Motor neuron (in vitro differentiated cells): ENCODE results near the gene PLCB1. TPM values are rescaled to one million over a fixed set of nuclear protein-coding genes. Genes with fewer than 3 reads are reported as not detected.

Experiments used
- ATAC-seq, 8 experiments: fragments of 200-7000 bp; cut with Tn5 transposase; replicated peaks in 6 of 8; 2 replicates each; pipeline ENCODE4 v1.8.0; 2021; ENCODE audit warnings: mild to moderate bottlenecking in 8 of 8, moderate library complexity in 8 of 8
- H3K27ac ChIP-seq, 2 donors: fragments of 250-450 bp; sonication (Bioruptor Pico); 2 replicates each; pipeline ENCODE4 v1.9.0; 2021; ENCODE audit warnings: antibody characterized with exemption in 2 of 2, mild to moderate bottlenecking in 2 of 2, moderate library complexity in 1 of 2
- H3K4me1 ChIP-seq, 2 donors: fragments of 250-450 bp; sonication (Bioruptor Pico); replicated peaks in 1 of 2; 2 replicates each; pipeline ENCODE4 v1.6.1; 2021; ENCODE audit warnings: antibody characterized with exemption in 2 of 2, mild to moderate bottlenecking in 2 of 2, moderate library complexity in 1 of 2
- H3K4me3 ChIP-seq, 5 donors: fragments of 250-450 bp; sonication (Bioruptor Pico); 2 replicates each; pipeline ENCODE4 v1.9.0; 2021; ENCODE audit warnings: antibody characterized with exemption in 5 of 5, mild to moderate bottlenecking in 5 of 5, moderate library complexity in 4 of 5
- WGBS, 10 experiments: fragments of 450-650 bp; shearing (Covaris generic); methylation state at CpG; one replicate each; pipeline ENCODE4 v1.0.0; 2022; 5-methylcytosine and 5-hydroxymethylcytosine counted together
- in situ Hi-C, 9 experiments: fragments of 400-800 bp; cut with MboI; loops; one replicate each; pipeline ENCODE4 v1.15.0; 2021; ENCODE audit warnings: low sequenced_read_pairs in 9 of 9, low pct_unique_long_range_greater_than_20kb in 2 of 9; ENCODE audit not compliant: unreplicated experiment in 9 of 9
- total RNA-seq, 8 experiments: library from RNA; unstranded; fragments of 300-600 nt; gene quantifications; 2 replicates each; pipeline versions ENCODE4 v1.2.3 to v1.2.4, GENCODE V29; 2022

The PLCB1 gene
- total RNA-seq, 8 experiments from 2014 or later: 7.7 to 65.5 (median 36.2) TPM

GRCh38 chr20:8227293-8227692 is 95.2 kb downstream of the PLCB1 start:
- no peak overlapping the region for H3K27ac ChIP-seq
- H3K4me1 ChIP-seq: peaks cover 2 to 7% of the 10 kb centered on the region in 2 donors
- in situ Hi-C loops: no loop called here
- no peak for ATAC-seq
- WGBS, 10 experiments: 50 to 100% (median 88%) methylated on average over 1 to 3 of the region's 3 CpGs; no CpG with 5 or more reads in 2 of the 10 experiments
- no peak overlapping the region for H3K4me3 ChIP-seq

GRCh38 chr20:8228315-8228714 is 96.2 kb downstream of the PLCB1 start:
- Histone ChIP-seq H3K4me3 (no peak overlapping the region), H3K4me1 (peaks cover 2 to 7% of the 10 kb centered on the region in 2 donors), H3K27ac (no peak overlapping the region)
- in situ Hi-C loops: no loop called here
- 78 to 100% (median 84%) methylated on average over 1 to 3 of the region's 3 CpGs; no CpG with 5 or more reads in 3 of the 10 experiments for WGBS, 10 experiments
- ATAC-seq: no peak

GRCh38 chr20:8229090-8229489 is 97.0 kb downstream of the PLCB1 start:
- in situ Hi-C loops: no loop called here
- WGBS, 10 experiments: 63 to 100% (median 96%) methylated on average over 1 of the region's 1 CpG; no CpG with 5 or more reads in 2 of the 10 experiments
- ATAC-seq: no peak
- peaks cover 2 to 7% of the 10 kb centered on the region in 2 donors for H3K4me1 ChIP-seq
- H3K27ac ChIP-seq: no peak overlapping the region
- no peak overlapping the region for H3K4me3 ChIP-seq

GRCh38 chr20:8231038-8231437 is 99.0 kb downstream of the PLCB1 start:
- in situ Hi-C loops: no loop called here
- Histone ChIP-seq H3K4me1 (peaks cover 2 to 7% of the 10 kb centered on the region in 2 donors), H3K27ac (no peak overlapping the region), H3K4me3 (no peak overlapping the region)
- peak in 1 of 8 experiments; percentile 31 for ATAC-seq

- H3K4me3 ChIP-seq: no peak overlapping the region
- no peak for ATAC-seq
- no peak overlapping the region for H3K27ac ChIP-seq
- in situ Hi-C loops: no loop called here
- H3K4me1 ChIP-seq: peaks cover 2 to 7% of the 10 kb centered on the region in 2 donors
- WGBS, 10 experiments: 20 to 100% (median 65%) methylated on average over 1 to 3 of the region's 3 CpGs; no CpG with 5 or more reads in 4 of the 10 experiments
These were observed 100.3 kb downstream of the PLCB1 start for GRCh38 chr20:8232332-8232731.

- no peak for ATAC-seq
- Histone ChIP-seq H3K27ac (no peak overlapping the region), H3K4me3 (no peak overlapping the region), H3K4me1 (peaks cover 0 to 7% of the 10 kb centered on the region in 2 donors)
- WGBS, 10 experiments: 15 to 100% (median 76%) methylated on average over 1 to 2 of the region's 2 CpGs
- in situ Hi-C loops: no loop called here
These were observed 102.5 kb downstream of the PLCB1 start for GRCh38 chr20:8234580-8234979.

- no peak overlapping the region for H3K27ac ChIP-seq
- 33 to 100% (median 71%) methylated on average over 1 to 2 of the region's 2 CpGs; no CpG with 5 or more reads in 2 of the 10 experiments for WGBS, 10 experiments
- no peaks in the 10 kb centered on the region for H3K4me1 ChIP-seq
- in situ Hi-C loops: no loop called here
- no peak overlapping the region for H3K4me3 ChIP-seq
- no peak for ATAC-seq
These were observed 110.0 kb downstream of the PLCB1 start for GRCh38 chr20:8242066-8242465.

- H3K27ac ChIP-seq: no peak overlapping the region
- in situ Hi-C loops: no loop called here
- 0 to 100% (median 82%) methylated on average over 1 to 7 of the region's 7 CpGs; no CpG with 5 or more reads in 1 of the 10 experiments for WGBS, 10 experiments
These were observed 111.0 kb downstream of the PLCB1 start for GRCh38 chr20:8242827-8243724.

GRCh38 chr20:8244637-8245036 is 112.6 kb downstream of the PLCB1 start:
- WGBS, 10 experiments: 18 to 100% (median 81%) methylated on average over 1 to 2 of the region's 2 CpGs; no CpG with 5 or more reads in 2 of the 10 experiments
- peak in 2 of 8 experiments; percentile 19 to 25 for ATAC-seq
- Histone ChIP-seq H3K4me3 (no peak overlapping the region), H3K27ac (no peak overlapping the region), H3K4me1 (peaks cover 2 to 4% of the 10 kb centered on the region in 2 donors)
- in situ Hi-C loops: no loop called here

More at GRCh38 chr20:8242827-8243724, 111.0 kb downstream of the PLCB1 start:
- ATAC-seq: no peak
- Histone ChIP-seq H3K4me3 (no peak overlapping the region), H3K4me1 (no peaks in the 10 kb centered on the region)

GRCh38 chr20:8246153-8246552 is 114.1 kb downstream of the PLCB1 start:
- Histone ChIP-seq H3K4me3 (no peak overlapping the region), H3K27ac (no peak overlapping the region), H3K4me1 (peaks cover 14 to 15% of the 10 kb centered on the region in 2 donors)
- 88 to 100% (median 100%) methylated on average over 1 of the region's 1 CpG; no CpG with 5 or more reads in 6 of the 10 experiments for WGBS, 10 experiments
- no peak for ATAC-seq
- in situ Hi-C loops: no loop called here

GRCh38 chr20:8246716-8247115 is 114.7 kb downstream of the PLCB1 start:
- in situ Hi-C loops: no loop called here
- 83 to 100% (median 90%) methylated on average over 1 of the region's 1 CpG; no CpG with 5 or more reads in 5 of the 10 experiments for WGBS, 10 experiments
- Histone ChIP-seq H3K27ac (no peak overlapping the region), H3K4me1 (peaks cover 19% of the 10 kb centered on the region in 2 donors), H3K4me3 (no peak overlapping the region)
- no peak for ATAC-seq

- ATAC-seq: no peak
- in situ Hi-C loops: no loop called here
- Histone ChIP-seq H3K4me3 (no peak overlapping the region), H3K27ac (no peak overlapping the region), H3K4me1 (peaks cover 19% of the 10 kb centered on the region in 2 donors)
These were observed 116.0 kb downstream of the PLCB1 start for GRCh38 chr20:8248051-8248450.

- no peak overlapping the region for H3K27ac ChIP-seq
- 40 to 100% (median 63%) methylated on average over 1 to 3 of the region's 3 CpGs; no CpG with 5 or more reads in 2 of the 10 experiments for WGBS, 10 experiments
- peaks cover 19% of the 10 kb centered on the region in 2 donors for H3K4me1 ChIP-seq
- peak in 3 of 8 experiments; percentile 29 to 59 (median 34) for ATAC-seq
- no peak overlapping the region for H3K4me3 ChIP-seq
- in situ Hi-C loops: no loop called here
These were observed 117.6 kb downstream of the PLCB1 start for GRCh38 chr20:8249634-8250033.
